SK-N-MC (cell line): Measurements from ENCODE around the gene CAMK1.

Experiments
- EZH2 ChIP-seq: fragments of 200-600 bp; sonication (generic); IDR thresholded peaks from one replicate; pipeline ENCODE4 v1.6.1; 2017; ENCODE audit warnings: antibody characterized with exemption
- POLR2AphosphoS5 ChIP-seq: IDR thresholded peaks from 2 replicates; pipeline ENCODE4 v1.6.1; 2012; ENCODE audit warnings: mild to moderate bottlenecking, low read depth, low read length, borderline replicate concordance

DNA sequence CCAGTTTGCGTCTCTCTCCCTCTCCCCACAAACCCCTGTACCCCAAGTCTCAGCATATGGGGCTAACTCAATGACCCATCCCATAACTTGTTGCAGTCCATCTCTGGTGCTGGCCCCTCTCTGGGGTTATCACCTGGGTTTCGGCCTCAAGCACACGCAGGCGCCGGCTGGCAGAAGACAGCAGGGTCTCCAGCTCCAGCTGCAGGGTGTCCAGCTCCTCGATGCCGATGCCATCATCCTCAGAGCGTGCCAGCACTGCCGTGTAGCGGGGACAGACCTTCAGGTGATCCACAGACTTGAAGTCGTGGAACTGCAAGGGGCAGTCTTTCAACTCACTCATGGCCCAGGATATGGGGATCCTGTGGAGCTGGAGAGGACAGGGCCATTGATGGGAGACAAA, 21.4 kb upstream of the CAMK1 start:
- TF ChIP-seq POLR2AphosphoS5 = no peak
- no peak for TF ChIP-seq EZH2
